IMR-90 (cell line): ENCODE results near the gene FOLH1.
"Not testable (repeated sequence)": the region's sequence is repeated elsewhere in the genome, so short reads cannot be mapped to it uniquely, and the experiment has no call there.

ENCODE experiments used
- BHLHE40 ChIP-seq: fragments of 150-350 bp; IDR thresholded peaks from 2 replicates; pipeline ENCODE4 v1.6.1; 2016; ENCODE audit warnings: mild to moderate bottlenecking, low read depth, low read length
- CTCF ChIP-seq: conservative IDR thresholded peaks from 2 replicates; pipeline ENCODE4 v1.5.1; 2012; ENCODE audit warnings: mild to moderate bottlenecking, low read depth, low read length, improper control_type of control experiment
- MAFK ChIP-seq: IDR thresholded peaks from 2 replicates; pipeline ENCODE4 v1.6.1; 2012; ENCODE audit warnings: low read depth, low read length, improper control_type of control experiment
- NFE2L2 ChIP-seq: fragments of 150-350 bp; IDR thresholded peaks from 2 replicates; pipeline ENCODE4 v1.6.1; 2016; ENCODE audit warnings: low read depth, mild to moderate bottlenecking, low read length
- POLR2A ChIP-seq: IDR thresholded peaks from 2 replicates; pipeline ENCODE4 v1.6.1; 2012; ENCODE audit warnings: mild to moderate bottlenecking, low read depth, low read length
- RFX5 ChIP-seq: IDR thresholded peaks from 2 replicates; pipeline ENCODE4 v1.8.0; 2012; ENCODE audit warnings: low read depth, mild to moderate bottlenecking, low read length, moderate library complexity
- SMC3 ChIP-seq: fragments of 150-350 bp; IDR thresholded peaks from 2 replicates; pipeline ENCODE4 v1.6.1; 2016; ENCODE audit warnings: low read depth, mild to moderate bottlenecking, antibody characterized with exemption, low read length, moderate library complexity

GRCh38 chr11:49251212-49251611, 42.8 kb upstream of the FOLH1 start:
- TF ChIP-seq CTCF, RFX5, NFE2L2, SMC3, POLR2A, BHLHE40, MAFK: not testable (repeated sequence)
